K562 (cell line): ENCODE measurements around the gene EN2. TPM values are rescaled to one million over a fixed set of nuclear protein-coding genes. Genes with fewer than 3 reads are reported as not detected.

ENCODE experiments used
- ATAC-seq: fragments of 200-7000 bp; cut with Tn5 transposase; 3 replicates; pipeline ENCODE4 v1.9.1; 2020; ENCODE audit warnings: moderate library complexity
- BruUV-seq: library from RNA; stranded (reverse); fragments of 400-500 nt; replicated peaks from 2 replicates; lab custom pipeline; 2021; lab: Mats Ljungman, UMichigan
- CTCF ChIA-PET: fragments of 300-600 bp; formaldehyde crosslinking; extraction: SDS; loops from one replicate; lab custom pipeline; 2021; ENCODE audit warnings: low intra/inter-chr PET ratio; lab: Yijun Ruan, JAX
- POLR2A ChIA-PET: fragments of 300-600, 350-650 bp; sonication (Branson Sonifier 250); formaldehyde crosslinking; extraction: SDS; loops from one replicate; lab custom pipeline; 2021; ENCODE audit warnings: antibody characterized with exemption, inconsistent platforms; lab: Yijun Ruan, JAX
- DNase-seq, 4 experiments: peaks; one replicate each; pipeline versions ENCODE4 v3.0.0 to v3.0.0-alpha.2; 2011 to 2018; ENCODE audit warnings: low spot score in 3 of 4, mixed read lengths in 3 of 4; ENCODE audit errors: extremely low read depth in 1 of 4
- FAIRE-seq: peaks from 2 replicates; lab custom pipeline; 2011; peaks lifted over from hg19 to GRCh38; lab: Jason Lieb, UNC
- H2AFZ ChIP-seq: 2 replicates; pipeline ENCODE4 v1.6.0; 2011; ENCODE audit warnings: low read depth, low read length, control low read depth, inconsistent platforms
- H3K27ac ChIP-seq: fragments of 200-600 bp; 3 replicates; pipeline ENCODE4 v1.8.0; 2011; ENCODE audit warnings: low read depth, mild to moderate bottlenecking, control low read depth, inconsistent platforms, low read length, moderate library complexity, mixed read lengths; ENCODE audit errors: extremely low read depth
- H3K27me3 ChIP-seq, 2 experiments: fragments of 300-600 bp in 1 of 2; 2 replicates in 1 of 2; 3 replicates in 1 of 2; pipeline versions ENCODE4 v1.6.0 to v1.8.0; 2011; ENCODE audit warnings: inconsistent platforms in 2 of 2, low read length in 2 of 2, mild to moderate bottlenecking in 1 of 2, mixed read lengths in 1 of 2, moderate library complexity in 1 of 2; ENCODE audit not compliant: control insufficient read depth in 2 of 2, insufficient read depth in 2 of 2
- H3K36me3 ChIP-seq: fragments of 300-600 bp; 3 replicates; pipeline ENCODE4 v1.8.0; 2011; ENCODE audit warnings: mild to moderate bottlenecking, low read length, inconsistent platforms; ENCODE audit not compliant: control insufficient read depth, insufficient read depth
- H3K4me1 ChIP-seq, 2 experiments: fragments of 200-600 bp in 1 of 2; replicated peaks in 1 of 2; 2 replicates in 1 of 2; 3 replicates in 1 of 2; pipeline versions ENCODE4 v1.5.1 to v1.8.0; 2011; ENCODE audit warnings: inconsistent platforms in 2 of 2, low read length in 2 of 2, mild to moderate bottlenecking in 1 of 2, mixed read lengths in 1 of 2, moderate library complexity in 1 of 2; ENCODE audit not compliant: control insufficient read depth in 2 of 2, insufficient read depth in 2 of 2
- H3K4me2 ChIP-seq: 2 replicates; pipeline ENCODE4 v1.6.1; 2011; ENCODE audit warnings: low read length, control low read depth, inconsistent platforms, mixed read lengths; ENCODE audit not compliant: insufficient read depth
- H3K4me3 ChIP-seq: fragments of 200-600 bp; sonication (generic), shearing (Covaris generic); 2 replicates; pipeline ENCODE4 v1.5.1; 2016; ENCODE audit warnings: control low read depth, inconsistent platforms
- H3K79me2 ChIP-seq: fragments of 200-600 bp; 3 replicates; pipeline ENCODE4 v1.8.0; 2011; ENCODE audit warnings: low read length, inconsistent platforms; ENCODE audit not compliant: control insufficient read depth, insufficient read depth
- H3K9ac ChIP-seq, 2 experiments: 2 replicates each; pipeline versions ENCODE4 v1.6.0 to v1.6.1; 2011; ENCODE audit warnings: low read depth in 2 of 2, low read length in 2 of 2, control low read depth in 1 of 2, inconsistent platforms in 1 of 2, mild to moderate bottlenecking in 1 of 2, mixed read lengths in 1 of 2; ENCODE audit not compliant: insufficient read depth in 1 of 2
- H3K9me1 ChIP-seq: one replicate; pipeline ENCODE4 v1.6.0; 2011; ENCODE audit warnings: inconsistent platforms, mild to moderate bottlenecking, low read length, moderate library complexity; ENCODE audit not compliant: control insufficient read depth, insufficient read depth
- H3K9me3 ChIP-seq: replicated peaks from 2 replicates; pipeline ENCODE4 v1.5.1; 2011; ENCODE audit warnings: low read depth, low read length, inconsistent platforms; ENCODE audit not compliant: control insufficient read depth, insufficient read depth
- H4K20me1 ChIP-seq: replicated peaks from 2 replicates; pipeline ENCODE4 v1.6.1; 2011; ENCODE audit warnings: low read length, inconsistent platforms, mixed read lengths; ENCODE audit not compliant: control insufficient read depth, insufficient read depth
- DMBX1 ChIP-seq: fragments of 250-450 bp; sonication (Bioruptor Pico); IDR thresholded peaks from 2 replicates; pipeline ENCODE4 v1.8.0; 2022; ENCODE audit warnings: inconsistent platforms, mild to moderate bottlenecking, moderate library complexity, borderline replicate concordance
- KAT2B ChIP-seq: IDR thresholded peaks from one replicate; pipeline ENCODE4 v1.6.1; 2012; ENCODE audit warnings: low read depth, mild to moderate bottlenecking, control low read depth, inconsistent platforms, low read length, moderate library complexity
- KLF6 ChIP-seq: fragments of 250-450 bp; sonication (Bioruptor Pico); IDR thresholded peaks from 2 replicates; pipeline ENCODE4 v1.4.0; 2020; ENCODE audit warnings: mild to moderate bottlenecking, moderate library complexity, borderline replicate concordance
- MITF ChIP-seq: IDR thresholded peaks from 2 replicates; pipeline ENCODE4 v1.6.1; 2014; ENCODE audit warnings: antibody characterized with exemption
- WGBS: fragments of 100-300 bp; shearing (Covaris generic); methylation state at CpG from one replicate; pipeline ENCODE4 v1.1.6; 2016; ENCODE audit warnings: low coverage, mixed read lengths; ENCODE audit not compliant: insufficient coverage; ENCODE audit errors: missing lambda C conversion rate; 5-methylcytosine and 5-hydroxymethylcytosine counted together
- in situ Hi-C: fragments of 300-500 bp; cut with MboI; formaldehyde crosslinking; loops from 4 replicates; pipeline ENCODE4 v1.15.0; 2018; ENCODE audit warnings: inconsistent platforms, mixed read lengths
- intact Hi-C: fragments of 100-400 bp; cut with micrococcal nuclease; formaldehyde crosslinking; loops from 2 replicates; pipeline ENCODE4 v1.14.2; 2022
- polyA plus RNA-seq, 8 experiments: library from polyadenylated mRNA; depleted of rRNA in 4 of 8; stranded (reverse) in 5 of 8; unstranded in 3 of 8; fragments of >200 nt; fragmentation: Nextera tagmentation in 2 of 8; fragmentation: Illumina TruSeq in 1 of 8; extraction: Ambion mirVana in 2 of 8; extraction: Trizol in 1 of 8; gene quantifications; 2 replicates each; pipeline versions ENCODE4 v1.2.1 to v1.2.3, GENCODE V29; 2011 to 2014; ENCODE audit warnings: inconsistent platforms in 1 of 8, missing spikeins in 1 of 8
- total RNA-seq, 7 experiments: library from RNA; depleted of rRNA in 6 of 7; stranded (reverse); fragments of >200 nt in 6 of 7; fragmentation: Illumina TruSeq in 2 of 7; extraction: Trizol in 2 of 7; gene quantifications; 2 replicates each; pipeline versions ENCODE4 v1.2.1 to v1.2.3, GENCODE V29; 2011 to 2021; ENCODE audit warnings: low replicate concordance in 1 of 7

Gene EN2
- total and polyA plus RNA-seq, 9 of the 15 experiments (the other 6 are each of a cell fraction or from before 2014, with no cell fraction given), result 0.04 TPM; not detected in 7

GRCh38 chr7:155482511-155483183 is 24.7 kb downstream of the EN2 start:
- FAIRE-seq (no peak), ATAC-seq (no peak), DNase-seq (no peak)
- Histone ChIP-seq H3K9me1 (no peaks in the 10 kb centered on the region), H3K36me3 (no peaks in the 10 kb centered on the region), H2AFZ (no peak overlapping the region), H3K27ac (no peak overlapping the region), H3K4me1 (peaks cover 0 to 3% of the 10 kb centered on the region in 2 experiments; a peak in 1 of 5 replicates), H4K20me1 (peaks cover 4% of the 10 kb centered on the region; the same call in 1 of the 2 replicates), H3K27me3 (peaks cover 53 to 66% of the 10 kb centered on the region in 2 experiments), H3K4me3 (no peak overlapping the region), H3K9ac (no peak overlapping the region), H3K9me3 (peaks cover 6% of the 10 kb centered on the region), H3K4me2 (no peak overlapping the region), H3K79me2 (no peaks in the 10 kb centered on the region)
- WGBS, result 2% methylated on average over 17 of the region's 17 CpGs
- intact Hi-C loops, result no loop called here
- no TSS peak for BruUV-seq
- POLR2A ChIA-PET, result interaction anchor here (0.5 kb wide), 1 partner anchor 487 kb away, joined by 3 read pairs; no protein-coding TSS in a partner anchor
- in situ Hi-C loops, result no loop called here
- CTCF ChIA-PET, result no interaction called here
- no peak for TF ChIP-seq KAT2B
- no peak for TF ChIP-seq KLF6 (CRISPR knock-in tag)
- TF ChIP-seq MITF, result no peak
- no peak for TF ChIP-seq DMBX1 (CRISPR knock-in tag)
